ENCODE data around the gene RABGGTA.

Gene RABGGTA

DNA sequence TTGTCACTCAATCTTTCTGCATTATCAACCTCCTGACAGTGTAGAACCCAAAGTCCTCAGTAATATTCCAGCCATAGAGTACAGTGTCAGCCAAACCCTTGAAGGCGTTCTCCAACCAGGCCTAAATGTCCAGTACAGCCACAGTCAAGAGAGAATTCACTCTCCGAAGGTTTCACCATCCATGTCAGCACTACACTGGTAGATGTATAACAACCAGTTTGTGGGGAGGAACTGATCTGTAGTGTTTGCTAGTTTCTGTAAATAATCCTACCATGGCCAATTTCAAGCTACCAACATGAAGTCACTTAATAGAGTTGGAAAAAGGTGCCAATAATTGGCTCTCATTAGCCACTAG, 55.1 kb downstream of the RABGGTA start:
- DNase-seq (ENCODE audit: low read depth), result no peak

Measured in stimulated activated CD8-positive, alpha-beta memory T cell treated with anti-CD3 and anti-CD28 coated beads, Interleukin-15, amount 100 ng/mL, for 24 hours (primary cell).